Hypothalamus (tissue), 51 donors: Measurements from ENCODE around the gene CCT6A.
A peak's percentile ranks its signal among the peaks of the same experiment; 100 is the strongest.
"Not testable (repeated sequence)": the region's sequence is repeated elsewhere in the genome, so short reads cannot be mapped to it uniquely, and the experiment has no call there.

Experiments
- DNase-seq, 51 donors: peaks; one replicate each; lab custom pipeline; 2025; lab: John Stamatoyannopoulos, UW

Gene CCT6A

DNA sequence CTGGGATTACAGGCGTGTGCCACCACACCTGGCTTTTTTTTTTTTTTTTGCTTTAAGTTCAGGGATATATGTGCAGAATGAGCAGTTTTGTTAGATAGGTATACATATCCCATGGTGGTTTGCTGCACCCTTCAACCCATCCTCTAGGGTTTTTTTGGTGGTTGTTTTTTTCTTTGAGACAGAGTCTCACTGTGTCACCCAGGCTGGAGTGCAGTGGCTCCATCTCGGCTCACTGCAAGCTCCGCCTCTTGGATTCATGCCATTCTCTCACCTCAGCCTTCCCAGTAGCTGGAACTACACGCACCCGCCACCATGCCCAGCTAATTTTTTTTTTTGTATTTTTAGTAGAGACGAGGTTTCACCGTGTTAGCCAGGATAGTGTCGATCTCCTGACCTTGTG lies 2.8 kb upstream of the CCT6A start:
- not testable (repeated sequence) for DNase-seq

DNA sequence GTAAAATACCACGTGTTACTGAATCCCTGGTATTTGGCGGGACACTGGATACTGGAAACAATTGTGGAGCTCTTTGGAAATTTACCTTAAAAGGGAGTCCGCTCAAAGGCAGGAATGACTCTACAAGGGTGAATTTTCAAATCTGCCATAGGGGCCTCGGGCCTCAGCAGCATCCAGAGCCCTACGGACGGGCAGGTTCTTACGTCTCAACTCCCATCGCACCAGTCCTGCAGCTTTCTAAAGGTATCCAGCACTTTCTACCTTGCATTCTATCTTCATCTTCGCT lies 569 bp upstream of the CCT6A start:
- no peak for DNase-seq

DNA sequence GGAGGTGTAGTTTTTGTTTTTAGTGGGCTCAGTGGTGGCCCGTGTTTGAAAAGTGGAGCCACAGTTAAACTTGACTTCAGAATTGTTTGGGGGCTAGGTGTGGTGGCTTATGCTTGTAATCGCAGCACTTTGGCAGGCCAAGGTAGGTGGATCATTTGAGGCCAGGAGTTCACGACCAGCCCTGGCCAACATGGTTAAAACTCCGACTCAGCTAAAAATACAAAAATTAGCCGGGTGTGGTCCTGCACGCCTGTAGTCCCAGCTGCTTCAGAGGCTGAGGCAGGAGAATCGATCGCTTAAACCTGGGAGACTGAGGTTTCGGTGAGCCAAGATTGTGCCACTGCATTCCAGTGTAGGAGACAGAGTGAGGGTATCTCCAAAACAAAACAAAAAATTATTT lies 1.8 kb downstream of the CCT6A start:
- DNase-seq: no peak

DNA sequence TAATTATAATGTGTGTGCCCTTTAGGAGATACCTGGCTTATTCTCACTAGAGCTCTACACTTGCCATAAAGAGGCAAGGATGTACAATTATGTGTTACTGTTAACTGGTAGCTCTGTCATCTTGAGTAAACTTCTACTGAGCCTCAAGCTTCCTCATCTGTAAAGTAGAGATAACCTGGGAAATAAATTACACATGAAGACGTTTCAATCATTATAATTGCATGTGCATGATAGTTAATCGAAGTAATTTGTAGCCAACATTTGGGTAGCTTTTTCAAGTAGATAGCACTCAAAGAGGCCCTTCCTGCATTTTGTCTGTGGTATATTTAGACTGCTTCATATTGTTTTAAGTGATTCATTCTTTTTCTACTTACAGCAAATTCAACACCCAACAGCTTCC lies 2.4 kb downstream of the CCT6A start:
- DNase-seq: no peak

DNA sequence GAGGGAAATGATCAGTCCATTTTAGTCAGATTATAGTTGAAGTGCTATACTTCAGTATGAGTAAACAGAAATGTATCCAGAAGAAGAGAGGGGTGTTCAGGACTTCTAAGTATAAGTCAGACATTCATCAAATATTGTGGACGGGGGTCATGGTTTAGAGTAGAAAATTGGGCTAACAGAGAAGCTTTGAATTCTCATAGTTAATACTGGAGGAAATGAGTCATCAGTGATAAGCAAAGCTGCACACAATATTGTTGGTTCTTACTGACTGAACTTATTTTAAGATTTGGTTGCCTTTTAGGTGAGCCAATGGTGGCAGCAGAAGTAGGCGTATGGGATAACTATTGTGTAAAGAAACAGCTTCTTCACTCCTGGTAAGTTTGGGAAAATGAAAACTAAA lies 10.8 kb downstream of the CCT6A start:
- DNase-seq: no peak

DNA sequence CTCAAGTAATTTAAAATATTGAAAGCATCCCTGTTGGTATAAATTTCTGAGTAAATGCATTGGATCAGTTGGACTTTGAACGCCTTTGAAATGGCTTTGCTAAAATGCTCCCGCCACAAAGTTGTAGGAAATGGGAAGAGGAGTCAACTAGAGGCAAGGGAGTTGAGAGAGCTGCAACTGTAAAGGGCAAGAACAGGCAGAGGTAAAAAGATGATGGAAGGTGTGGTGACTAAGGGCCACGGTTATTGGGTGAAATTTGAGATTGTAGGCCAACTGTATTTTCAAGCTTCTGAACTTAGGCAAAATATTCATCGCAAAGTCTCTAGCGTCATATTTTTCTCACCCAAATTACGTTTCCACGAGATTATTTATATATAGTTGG lies 11.9 kb downstream of the CCT6A start:
- no peak for DNase-seq

DNA sequence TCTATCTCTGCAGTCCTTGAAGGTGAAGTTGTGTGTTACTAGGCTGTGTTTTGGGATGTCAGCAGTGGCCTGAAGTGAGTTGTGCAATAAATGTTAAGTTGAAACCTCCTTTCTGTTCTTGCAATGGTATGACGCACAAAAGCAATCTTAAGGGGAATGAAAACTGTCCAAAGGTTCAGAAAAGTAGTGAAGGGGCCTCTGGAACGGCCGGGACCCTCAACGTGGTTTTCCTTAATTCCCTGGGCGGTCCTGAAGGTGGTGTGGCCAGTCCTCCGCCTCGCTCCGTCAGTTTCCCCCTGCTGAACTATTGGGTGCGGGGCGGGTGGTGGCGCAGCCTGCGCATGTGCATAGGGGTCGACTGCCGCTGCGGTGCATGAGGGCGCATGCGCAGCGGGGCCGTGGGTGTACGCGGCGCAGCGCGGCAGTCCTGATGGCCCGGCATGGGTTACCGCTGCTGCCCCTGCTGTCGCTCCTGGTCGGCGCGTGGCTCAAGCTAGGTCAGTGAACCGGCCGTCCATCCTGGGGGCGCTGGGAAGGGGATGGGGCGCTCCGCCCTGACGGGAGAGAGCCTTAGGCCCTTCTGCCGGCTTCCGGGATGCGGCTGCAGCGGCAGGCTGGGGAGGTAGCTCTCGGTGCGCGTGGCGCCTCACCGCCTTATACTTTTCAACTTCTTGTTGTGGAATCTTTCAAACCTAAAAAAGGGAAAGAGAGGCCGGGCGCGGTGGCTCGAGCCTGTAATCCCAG lies 12.5 kb downstream of the CCT6A start, which contains the start of gene SUMF2:
TSS of gene SUMF2 (plus strand) at position 405 of the 744 bp plus-strand sequence. CDS start at position 431, 26 bp downstream.
- peak; percentile 42 to 96 (median 85) for DNase-seq

DNA sequence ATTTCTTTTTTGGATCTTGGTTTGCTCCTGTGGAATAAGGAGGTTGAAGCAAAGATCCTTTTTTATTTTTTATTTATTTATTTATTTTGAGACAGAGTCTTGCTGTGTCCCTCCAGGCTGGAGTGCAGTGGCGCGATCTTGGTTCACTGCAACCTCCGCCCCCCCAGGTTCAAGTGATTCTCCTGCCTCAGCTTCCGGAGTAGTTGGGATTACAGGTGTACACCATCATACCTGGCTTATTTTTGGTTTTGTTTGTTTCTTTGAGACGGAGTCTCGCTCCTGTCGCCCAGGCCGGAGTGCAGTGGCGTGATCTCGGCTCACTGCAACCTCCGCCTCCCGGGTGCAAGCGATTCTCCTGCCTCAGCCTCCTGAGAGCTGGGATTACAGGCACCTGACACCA lies 14.8 kb downstream of the CCT6A start:
- not testable (repeated sequence) for DNase-seq

DNA sequence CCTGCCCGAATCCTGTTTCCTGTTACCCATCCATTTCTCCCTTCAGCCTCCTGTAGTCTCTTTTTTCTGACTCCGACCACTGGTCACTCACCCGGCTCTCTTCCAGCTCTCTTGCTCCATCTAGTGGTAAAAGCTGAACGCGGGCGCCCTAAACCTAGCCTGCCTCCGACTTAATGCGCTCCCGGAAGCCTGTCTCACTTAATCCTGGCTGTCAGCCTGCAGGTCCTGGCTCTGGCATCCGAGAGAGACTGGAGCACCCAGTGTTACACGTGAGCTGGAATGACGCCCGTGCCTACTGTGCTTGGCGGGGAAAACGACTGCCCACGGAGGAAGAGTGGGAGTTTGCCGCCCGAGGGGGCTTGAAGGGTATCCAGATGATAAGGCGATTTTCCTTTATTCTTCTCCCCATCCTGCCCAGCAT lies 22.8 kb downstream of the CCT6A start:
- DNase-seq: peak in 50 of 51 donors; percentile 11 to 82 (median 58)

DNA sequence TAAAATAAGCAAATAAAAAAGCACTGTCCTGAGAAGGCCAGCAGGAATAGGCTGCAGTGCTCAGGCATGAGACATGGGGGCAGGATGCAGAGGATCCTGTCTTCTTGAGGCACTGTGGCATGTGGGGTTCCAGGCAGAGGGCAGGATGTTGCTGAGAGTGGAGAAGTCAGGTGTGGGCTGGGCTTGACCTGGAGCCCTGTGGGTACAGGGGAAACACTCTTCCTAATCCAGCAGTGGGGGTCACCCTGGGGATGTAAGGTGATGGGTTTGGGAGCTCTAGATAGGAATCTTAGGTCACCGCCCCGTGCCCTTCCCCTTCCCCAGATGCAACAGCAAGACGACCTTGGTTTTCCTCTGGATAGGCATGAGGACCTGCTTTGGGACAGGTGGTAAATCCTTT lies 26.1 kb downstream of the CCT6A start:
- no peak for DNase-seq

DNA sequence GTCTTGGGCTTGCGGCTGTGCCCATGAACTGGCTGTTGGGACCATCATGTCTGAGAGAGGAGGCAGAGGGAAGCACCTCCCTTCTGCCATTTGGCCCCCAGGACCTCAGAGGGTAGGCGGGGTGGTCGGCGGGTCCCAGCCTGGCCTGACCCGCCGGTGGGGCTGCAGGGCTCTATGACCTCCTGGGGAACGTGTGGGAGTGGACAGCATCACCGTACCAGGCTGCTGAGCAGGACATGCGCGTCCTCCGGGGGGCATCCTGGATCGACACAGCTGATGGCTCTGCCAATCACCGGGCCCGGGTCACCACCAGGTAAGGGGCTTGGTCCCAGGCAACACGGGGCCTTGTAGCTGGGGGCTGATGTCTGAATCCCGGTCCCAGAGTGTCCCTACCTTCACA lies 26.6 kb downstream of the CCT6A start:
- DNase-seq: no peak

DNA sequence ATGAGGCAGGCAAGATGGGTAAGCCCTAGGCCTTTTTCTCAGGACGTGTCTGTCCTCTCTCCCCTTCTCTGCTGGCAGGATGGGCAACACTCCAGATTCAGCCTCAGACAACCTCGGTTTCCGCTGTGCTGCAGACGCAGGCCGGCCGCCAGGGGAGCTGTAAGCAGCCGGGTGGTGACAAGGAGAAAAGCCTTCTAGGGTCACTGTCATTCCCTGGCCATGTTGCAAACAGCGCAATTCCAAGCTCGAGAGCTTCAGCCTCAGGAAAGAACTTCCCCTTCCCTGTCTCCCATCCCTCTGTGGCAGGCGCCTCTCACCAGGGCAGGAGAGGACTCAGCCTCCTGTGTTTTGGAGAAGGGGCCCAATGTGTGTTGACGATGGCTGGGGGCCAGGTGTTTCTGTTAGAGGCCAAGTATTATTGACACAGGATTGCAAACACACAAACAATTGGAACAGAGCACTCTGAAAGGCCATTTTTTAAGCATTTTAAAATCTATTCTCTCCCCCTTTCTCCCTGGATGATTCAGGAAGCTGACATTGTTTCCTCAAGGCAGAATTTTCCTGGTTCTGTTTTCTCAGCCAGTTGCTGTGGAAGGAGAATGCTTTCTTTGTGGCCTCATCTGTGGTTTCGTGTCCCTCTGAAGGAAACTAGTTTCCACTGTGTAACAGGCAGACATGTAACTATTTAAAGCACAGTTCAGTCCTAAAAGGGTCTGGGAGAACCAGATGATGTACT lies 28.1 kb downstream of the CCT6A start:
- peak in 50 of 51 donors; percentile 13 to 91 (median 70) for DNase-seq

DNA sequence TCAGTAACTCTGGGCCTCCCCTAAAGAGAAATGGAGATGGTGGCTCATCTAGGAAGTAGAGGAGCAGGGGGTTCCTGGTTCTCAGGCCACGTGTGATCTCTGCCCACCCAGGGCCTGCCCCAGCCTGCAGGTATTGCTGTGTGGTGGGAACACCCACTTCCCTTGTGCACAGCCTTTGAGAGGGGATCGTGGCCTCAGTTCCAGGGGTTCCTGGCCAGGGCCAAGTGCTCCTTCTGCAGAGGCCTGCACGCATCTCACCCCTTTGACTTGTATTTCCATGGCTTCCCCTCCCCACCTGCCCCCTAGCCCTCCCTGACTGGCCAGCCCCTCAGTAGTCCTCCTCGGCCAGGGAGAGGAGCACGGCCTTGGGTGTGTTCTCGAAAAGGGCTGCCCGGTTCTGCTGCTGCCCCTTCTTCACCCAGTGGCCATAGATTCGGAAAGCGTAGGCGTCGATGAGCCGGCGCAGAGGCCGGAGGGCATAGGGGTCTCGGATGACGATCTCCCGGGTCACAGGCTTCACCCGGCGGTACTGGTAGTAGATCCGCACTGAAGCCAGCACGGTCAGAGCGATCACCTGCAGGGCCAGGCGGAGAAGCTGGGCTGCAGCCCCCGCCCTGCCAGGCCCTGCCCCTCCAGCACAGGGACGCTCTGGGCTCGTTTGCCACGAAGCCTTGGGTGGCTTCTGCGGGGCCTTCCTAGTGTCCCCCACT lies 29.3 kb downstream of the CCT6A start:
- not testable (repeated sequence) for DNase-seq

DNA sequence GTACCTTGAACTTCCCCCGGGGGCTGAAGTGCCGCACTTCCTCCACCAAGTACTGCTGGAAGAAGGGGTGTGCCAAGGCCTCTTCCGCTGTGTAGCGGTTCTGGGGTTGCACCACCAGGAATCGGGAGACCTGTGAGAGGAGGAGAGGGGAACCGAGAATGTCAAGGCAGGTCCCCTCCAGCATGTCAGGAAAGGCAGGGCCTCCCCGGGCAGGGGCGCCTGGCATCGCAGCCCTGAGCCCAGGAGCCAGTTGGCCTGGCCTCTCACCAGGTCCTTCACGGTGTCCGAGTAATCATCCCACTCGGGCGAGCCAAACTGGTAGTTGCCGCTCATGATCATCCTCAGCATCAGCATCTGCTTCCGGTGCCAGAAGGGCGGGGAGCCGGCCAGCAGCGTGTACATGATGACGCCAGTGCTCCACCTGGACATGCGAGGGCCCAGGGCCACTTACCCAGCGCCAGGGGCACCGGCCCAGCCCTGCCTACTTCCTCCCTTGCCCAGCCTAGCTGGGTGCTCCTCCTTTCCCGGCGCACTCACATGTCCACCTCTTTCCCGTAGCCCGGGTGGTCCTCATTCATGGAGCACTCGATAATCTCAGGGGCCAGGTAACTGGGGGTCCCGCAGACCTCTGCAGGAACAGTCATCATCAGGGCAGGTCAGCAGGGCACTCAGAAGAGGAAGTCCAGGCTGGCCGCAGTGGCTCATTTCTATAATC lies 30.2 kb downstream of the CCT6A start:
- no peak for DNase-seq

DNA sequence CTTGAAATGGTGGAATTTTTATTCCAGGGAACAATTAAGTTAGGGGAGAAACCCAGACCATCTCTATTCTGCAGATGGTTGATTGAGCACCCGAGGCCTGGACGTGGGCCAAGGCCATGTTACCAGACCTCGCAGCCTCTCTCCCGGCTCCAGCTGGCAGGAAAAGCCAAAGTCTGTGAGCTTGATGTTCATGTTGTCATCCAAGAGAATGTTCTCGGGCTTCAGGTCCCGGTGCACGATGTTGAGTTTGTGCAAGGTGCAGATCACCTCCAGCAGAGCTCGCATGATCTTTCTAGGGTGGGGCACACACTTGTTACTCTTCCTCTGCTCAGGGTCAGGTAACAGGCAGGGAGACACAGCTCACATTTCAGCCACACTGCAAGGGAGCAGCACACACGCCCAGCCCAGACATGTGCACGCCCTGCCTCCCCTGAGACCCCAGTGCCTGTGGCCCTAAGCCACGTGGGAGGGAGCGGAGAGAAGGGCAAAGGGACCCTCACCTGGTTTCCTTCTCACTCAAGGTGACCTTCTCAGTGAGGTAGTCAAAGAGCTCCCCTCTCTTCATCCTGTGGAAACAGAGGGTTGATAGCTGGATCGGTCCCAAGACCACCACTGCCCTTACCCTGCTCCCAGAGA lies 31.7 kb downstream of the CCT6A start:
- DNase-seq: peak in 36 of 51 donors; percentile 7 to 68 (median 42)

DNA sequence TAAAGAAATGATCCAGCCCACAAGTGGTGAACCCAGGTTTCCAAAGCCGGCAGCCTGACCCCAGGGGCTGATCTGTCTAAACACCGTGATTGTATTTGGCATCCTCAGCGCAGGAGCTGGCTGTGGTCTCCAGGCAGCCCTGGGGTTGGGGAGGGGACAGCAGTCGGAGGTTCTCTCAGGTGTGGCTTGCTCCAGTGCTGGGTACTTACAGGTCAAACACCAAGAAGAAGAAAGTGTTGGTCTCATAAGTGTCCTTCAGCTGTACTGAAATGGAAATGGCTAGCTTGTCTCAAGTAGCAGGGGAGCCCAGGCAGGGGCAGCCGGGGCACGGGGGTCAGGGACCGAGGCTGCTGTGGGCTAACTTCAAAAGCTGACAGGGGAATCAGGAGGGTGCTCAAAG lies 35.2 kb downstream of the CCT6A start:
- DNase-seq: no peak

DNA sequence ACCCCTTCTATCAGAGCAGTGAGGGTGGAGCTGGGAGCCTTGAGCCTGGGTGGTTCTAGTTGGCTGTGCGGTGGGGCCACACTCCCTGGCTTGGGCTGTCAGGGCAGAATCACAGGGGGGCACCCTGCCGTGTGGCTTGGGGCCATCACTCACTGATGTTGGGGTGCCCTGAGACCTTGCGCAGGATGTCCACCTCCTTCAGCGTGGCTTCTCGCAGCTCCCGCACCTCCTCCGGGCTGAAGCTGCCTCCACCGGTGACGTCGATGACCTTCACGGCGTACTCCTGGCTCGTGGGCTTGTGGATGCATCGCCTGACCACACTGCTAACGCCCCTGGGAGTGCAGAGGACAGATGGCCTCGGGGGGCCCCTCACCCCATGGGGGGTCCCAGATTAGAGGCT lies 35.9 kb downstream of the CCT6A start:
- DNase-seq: no peak

DNA sequence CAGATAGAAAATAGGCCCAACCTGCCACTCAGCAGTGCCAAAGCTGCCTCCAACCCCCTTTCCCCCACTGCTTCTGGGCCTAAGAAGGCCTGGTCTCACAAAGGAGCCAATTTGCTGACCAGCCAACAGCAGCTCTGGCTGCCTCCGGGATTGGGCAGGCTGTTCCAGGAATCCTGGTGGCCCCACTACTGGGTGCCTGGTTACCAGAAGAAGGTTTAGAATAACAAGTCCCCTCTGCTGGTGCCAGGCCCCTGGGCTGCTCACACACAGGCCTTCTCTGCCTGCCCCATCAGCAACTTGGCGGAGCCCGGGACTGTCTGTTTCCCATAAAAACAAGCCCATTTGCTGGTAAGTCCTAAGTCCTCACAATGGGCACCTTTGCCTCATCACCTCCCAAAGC lies 40.0 kb downstream of the CCT6A start:
- peak in 43 of 51 donors; percentile 9 to 88 (median 60) for DNase-seq

DNA sequence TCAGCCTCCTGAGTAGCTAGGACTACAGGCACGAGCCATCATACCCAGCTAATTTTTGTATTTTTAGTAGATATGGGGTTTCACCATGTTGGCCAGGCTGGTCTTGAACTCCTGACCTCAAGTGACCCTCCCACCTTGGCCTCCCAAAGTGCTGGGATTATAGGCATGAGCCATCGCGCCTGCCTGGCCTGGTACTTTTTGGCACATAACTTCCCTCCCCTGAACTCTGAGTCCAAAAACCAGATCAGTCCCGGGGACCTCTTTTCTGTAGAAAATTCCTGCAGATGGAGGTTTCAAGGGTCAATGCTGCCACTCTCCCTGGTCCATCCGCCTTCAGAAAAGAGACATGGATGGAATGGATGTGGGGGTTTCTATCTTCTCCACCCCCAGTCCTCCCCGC lies 40.8 kb downstream of the CCT6A start:
- not testable (repeated sequence) for DNase-seq

DNA sequence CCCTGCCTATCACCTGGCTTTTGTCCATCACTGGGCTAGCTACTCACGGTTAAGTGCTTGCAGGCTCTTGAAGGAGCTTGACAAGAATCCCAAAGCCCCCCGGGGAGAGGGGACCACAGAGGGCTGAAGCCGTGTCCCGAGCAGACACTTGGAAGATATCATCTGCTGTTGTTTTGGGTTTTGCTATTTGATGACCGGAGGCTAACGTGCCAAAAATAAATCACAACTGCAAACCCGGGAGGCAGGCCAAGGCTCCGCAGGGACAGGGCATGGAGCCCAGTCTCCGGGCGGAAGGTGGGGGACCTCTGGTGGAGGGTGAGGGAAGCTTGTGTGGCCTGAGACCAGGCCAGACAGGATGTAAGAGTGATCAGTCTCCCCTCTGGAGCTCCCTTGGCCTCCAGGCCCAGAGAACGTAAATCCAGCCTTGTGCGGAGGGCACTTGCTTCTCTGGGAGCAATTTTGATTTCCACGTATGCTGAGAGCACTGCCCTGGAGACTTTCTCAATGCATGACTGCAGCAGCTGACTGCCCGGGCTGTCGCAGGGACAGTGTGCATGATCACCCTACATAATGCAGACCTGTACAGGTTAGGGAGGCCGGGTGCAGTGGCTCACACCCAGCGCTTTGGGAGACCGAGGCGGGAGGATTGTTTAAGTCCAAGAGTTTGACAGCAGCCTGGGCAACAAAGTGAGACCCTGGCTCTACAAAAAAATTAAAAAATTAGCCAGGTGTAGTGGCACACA lies 41.4 kb downstream of the CCT6A start, which contains the start of gene PHKG1:
TSS of gene PHKG1 (minus strand) at position 164 of the 743 bp plus-strand sequence. CDS start 4,011 bp downstream, outside the sequence.
- peak in 50 of 51 donors; percentile 11 to 88 (median 70) for DNase-seq
